Measurements from ENCODE around the gene PRKN.

Gene PRKN

DNA sequence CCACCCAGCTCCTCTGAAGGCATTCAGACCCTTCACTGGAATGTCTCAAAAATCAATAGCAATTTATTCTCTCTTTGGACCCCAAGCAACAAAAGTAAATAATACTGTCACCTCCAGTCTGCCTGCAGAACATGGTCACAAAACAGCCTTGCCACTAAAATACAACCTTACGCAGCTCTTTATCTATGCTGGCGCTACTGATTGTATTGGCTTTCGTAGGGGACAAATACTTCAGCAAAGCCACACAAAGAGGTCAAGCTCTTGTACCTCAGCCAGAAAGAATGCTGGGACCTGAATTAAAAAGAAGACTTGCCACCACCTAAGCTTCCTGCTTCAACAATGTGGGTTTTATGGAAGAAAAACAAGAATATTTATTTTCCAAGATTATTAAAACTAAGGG lies 57.2 kb downstream of the PRKN start:
- TF ChIP-seq, protein P1, sequence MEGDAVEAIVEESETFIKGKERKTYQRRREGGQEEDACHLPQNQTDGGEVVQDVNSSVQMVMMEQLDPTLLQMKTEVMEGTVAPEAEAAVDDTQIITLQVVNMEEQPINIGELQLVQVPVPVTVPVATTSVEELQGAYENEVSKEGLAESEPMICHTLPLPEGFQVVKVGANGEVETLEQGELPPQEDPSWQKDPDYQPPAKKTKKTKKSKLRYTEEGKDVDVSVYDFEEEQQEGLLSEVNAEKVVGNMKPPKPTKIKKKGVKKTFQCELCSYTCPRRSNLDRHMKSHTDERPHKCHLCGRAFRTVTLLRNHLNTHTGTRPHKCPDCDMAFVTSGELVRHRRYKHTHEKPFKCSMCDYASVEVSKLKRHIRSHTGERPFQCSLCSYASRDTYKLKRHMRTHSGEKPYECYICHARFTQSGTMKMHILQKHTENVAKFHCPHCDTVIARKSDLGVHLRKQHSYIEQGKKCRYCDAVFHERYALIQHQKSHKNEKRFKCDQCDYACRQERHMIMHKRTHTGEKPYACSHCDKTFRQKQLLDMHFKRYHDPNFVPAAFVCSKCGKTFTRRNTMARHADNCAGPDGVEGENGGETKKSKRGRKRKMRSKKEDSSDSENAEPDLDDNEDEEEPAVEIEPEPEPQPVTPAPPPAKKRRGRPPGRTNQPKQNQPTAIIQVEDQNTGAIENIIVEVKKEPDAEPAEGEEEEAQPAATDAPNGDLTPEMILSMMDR (IDR thresholded peaks at IDR 0.05; ENCODE audit: low read depth, low read length) = no peak
- DNase-seq (ENCODE audit: extremely low read depth, low read depth) = no peak

- no peak for DNase-seq (ENCODE audit: extremely low read depth, low read depth)
- TF ChIP-seq, protein P1 (IDR thresholded peaks at IDR 0.05; ENCODE audit: low read depth, low read length) = no peak
Observed at GRCh38 chr6:162666246-162666645, 61.3 kb downstream of the PRKN start.

GRCh38 chr6:162653808-162654207 lies 73.8 kb downstream of the PRKN start:
- no peak for DNase-seq (ENCODE audit: extremely low read depth, low read depth)
- TF ChIP-seq, protein P1 (IDR thresholded peaks at IDR 0.05; ENCODE audit: low read depth, low read length) = no peak

DNA sequence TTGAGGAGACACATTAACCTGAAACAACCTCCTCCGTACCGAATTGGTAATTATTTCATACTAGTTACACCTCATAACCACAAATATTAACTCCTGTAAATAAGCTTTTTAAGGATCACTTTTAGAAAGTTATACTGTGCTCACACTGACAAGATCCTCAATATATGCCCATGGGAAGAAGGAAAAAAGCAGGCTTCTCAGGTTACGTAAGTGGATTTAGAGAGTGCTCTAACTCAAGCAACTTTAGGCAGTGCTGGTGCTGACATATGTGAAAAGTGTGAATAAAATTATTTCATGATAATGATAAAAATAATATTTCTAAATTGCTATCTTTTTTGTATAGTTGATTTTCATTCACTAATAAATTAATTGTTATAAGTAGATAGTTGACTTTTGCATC lies 76.1 kb downstream of the PRKN start:
- TF ChIP-seq, protein P1 (IDR thresholded peaks at IDR 0.05; ENCODE audit: low read depth, low read length) = no peak
- DNase-seq (ENCODE audit: extremely low read depth, low read depth) = no peak

DNA sequence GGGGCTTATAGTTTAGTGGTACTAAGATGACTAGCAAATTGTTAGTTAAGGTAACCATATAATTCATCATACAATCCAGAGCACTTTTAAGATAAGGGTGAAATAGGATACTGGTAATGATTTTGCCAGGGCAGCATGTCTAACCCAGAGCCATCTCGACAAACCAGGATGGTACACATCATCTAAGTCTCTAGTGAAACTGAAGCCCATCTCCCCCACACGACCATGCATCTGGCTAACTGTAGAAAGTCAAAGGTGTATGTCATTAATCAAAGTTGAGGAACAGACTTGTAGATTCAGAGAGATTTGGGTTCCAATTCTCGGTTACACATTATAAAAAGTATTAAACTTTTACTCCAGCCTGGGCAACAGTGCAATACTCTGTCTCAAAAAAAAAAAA lies 78.3 kb downstream of the PRKN start:
- TF ChIP-seq, protein P1 (IDR thresholded peaks at IDR 0.05; ENCODE audit: low read depth, low read length) = no peak
- no peak for DNase-seq (ENCODE audit: extremely low read depth, low read depth)

DNA sequence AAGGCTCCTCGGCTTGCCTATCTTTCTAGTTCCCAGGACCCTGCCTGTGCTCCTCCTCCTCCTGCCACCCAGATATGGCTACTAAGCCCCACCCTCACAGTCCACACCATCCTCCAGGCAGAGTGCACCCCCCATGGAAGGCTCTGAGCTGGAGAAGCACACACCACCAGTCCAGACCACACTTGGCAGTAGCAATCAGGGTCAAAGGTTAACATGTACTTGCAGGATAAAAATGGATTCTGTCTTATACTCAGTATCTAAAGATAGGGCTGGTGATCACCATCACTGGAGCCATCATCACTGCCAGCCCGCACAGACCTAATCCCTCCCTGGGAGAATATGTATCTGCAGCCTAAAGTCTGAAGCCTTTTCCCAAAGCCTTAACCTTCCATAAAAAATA lies 83.4 kb downstream of the PRKN start:
- no peak for DNase-seq (ENCODE audit: extremely low read depth, low read depth)

DNA sequence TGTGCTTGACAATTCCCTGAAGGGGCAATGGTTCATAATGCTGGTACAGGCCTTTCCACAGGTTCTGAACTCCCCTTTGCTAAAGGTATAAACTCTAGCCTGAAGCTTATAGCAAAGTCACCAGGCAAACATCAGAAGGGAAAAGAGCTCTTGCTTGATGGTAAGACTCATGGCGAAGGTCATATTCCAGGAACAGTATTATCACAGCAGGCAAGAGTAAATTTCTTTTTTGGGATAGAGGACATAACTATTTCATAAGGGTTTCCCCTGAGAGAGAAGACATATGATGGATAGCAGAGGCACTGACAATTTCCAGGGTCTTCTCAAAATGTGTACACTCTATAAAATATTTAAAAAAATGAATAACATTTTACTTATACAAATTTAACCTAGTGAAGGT lies 86.8 kb downstream of the PRKN start:
- DNase-seq (ENCODE audit: extremely low read depth, low read depth) = no peak
- TF ChIP-seq, protein P1 (IDR thresholded peaks at IDR 0.05; ENCODE audit: low read depth, low read length) = no peak

More for the DNA sequence above, 83.4 kb downstream of the PRKN start:
- TF ChIP-seq, protein P1 (IDR thresholded peaks at IDR 0.05; ENCODE audit: low read depth, low read length) = no peak

All from AG09319 (cell line).